WTC11 (cell line): ENCODE data around the gene MRPL11.

Experiments
- NR1H2 ChIP-seq: sonication (generic); formaldehyde crosslinking; IDR thresholded peaks from 2 replicates; pipeline ENCODE4 v1.9.0; 2021; ENCODE audit warnings: mild to moderate bottlenecking, moderate library complexity, missing genetic modification reagents
- NR3C1 ChIP-seq: sonication (generic); formaldehyde crosslinking; conservative IDR thresholded peaks from 2 replicates; pipeline ENCODE4 v1.8.1; 2023; ENCODE audit warnings: low read depth, mild to moderate bottlenecking, missing genetic modification reagents
- TP53 ChIP-seq: sonication (generic); formaldehyde crosslinking; IDR thresholded peaks from 2 replicates; pipeline ENCODE4 v1.8.1; 2023; ENCODE audit warnings: mild to moderate bottlenecking, missing genetic modification reagents
- ZNF232 ChIP-seq: sonication (generic); formaldehyde crosslinking; IDR thresholded peaks from 2 replicates; pipeline ENCODE4 v1.8.0; 2022; ENCODE audit warnings: mild to moderate bottlenecking, missing genetic modification reagents
- ZNF396 ChIP-seq: fragments of 250-450 bp; sonication (Bioruptor Pico); IDR thresholded peaks from 2 replicates; pipeline ENCODE4 v1.8.0; 2021; ENCODE audit warnings: mild to moderate bottlenecking, moderate library complexity, borderline replicate concordance
- ZNF423 ChIP-seq: fragments of 250-450 bp; sonication (Bioruptor Pico); IDR thresholded peaks from 2 replicates; pipeline ENCODE4 v2.1.2; 2022; ENCODE audit warnings: mild to moderate bottlenecking, moderate library complexity
- TF ChIP-seq, protein P1 (sequence below): fragments of 200-600 bp; IDR thresholded peaks from 2 replicates; pipeline ENCODE4 v1.8.0; 2022; ENCODE audit warnings: antibody characterized with exemption
- TF ChIP-seq, protein P2 (sequence below): sonication (generic); formaldehyde crosslinking; IDR thresholded peaks from 2 replicates; pipeline ENCODE4 v1.8.0; 2022; ENCODE audit warnings: mild to moderate bottlenecking, missing genetic modification reagents
- TF ChIP-seq, protein P3 (sequence below): sonication (generic); formaldehyde crosslinking; IDR thresholded peaks from 2 replicates; pipeline ENCODE4 v1.8.1; 2022; ENCODE audit warnings: mild to moderate bottlenecking, missing genetic modification reagents, moderate library complexity, borderline replicate concordance
- TF ChIP-seq, protein P4 (sequence below): sonication (generic); formaldehyde crosslinking; IDR thresholded peaks from 2 replicates; pipeline ENCODE4 v1.8.1; 2023; ENCODE audit warnings: mild to moderate bottlenecking, missing genetic modification reagents
- TF ChIP-seq, protein P5 (sequence below): sonication (generic); formaldehyde crosslinking; IDR thresholded peaks from 2 replicates; pipeline ENCODE4 v1.8.0; 2022; ENCODE audit warnings: mild to moderate bottlenecking, missing genetic modification reagents
- TF ChIP-seq, protein P6 (sequence below): sonication (generic); formaldehyde crosslinking; IDR thresholded peaks from 2 replicates; pipeline ENCODE4 v1.8.1; 2023; ENCODE audit warnings: mild to moderate bottlenecking, missing genetic modification reagents, borderline replicate concordance
- TF ChIP-seq, protein P7 (sequence below): sonication (generic); formaldehyde crosslinking; IDR thresholded peaks from 2 replicates; pipeline ENCODE4 v1.8.0; 2023; ENCODE audit warnings: missing genetic modification reagents

DNA sequence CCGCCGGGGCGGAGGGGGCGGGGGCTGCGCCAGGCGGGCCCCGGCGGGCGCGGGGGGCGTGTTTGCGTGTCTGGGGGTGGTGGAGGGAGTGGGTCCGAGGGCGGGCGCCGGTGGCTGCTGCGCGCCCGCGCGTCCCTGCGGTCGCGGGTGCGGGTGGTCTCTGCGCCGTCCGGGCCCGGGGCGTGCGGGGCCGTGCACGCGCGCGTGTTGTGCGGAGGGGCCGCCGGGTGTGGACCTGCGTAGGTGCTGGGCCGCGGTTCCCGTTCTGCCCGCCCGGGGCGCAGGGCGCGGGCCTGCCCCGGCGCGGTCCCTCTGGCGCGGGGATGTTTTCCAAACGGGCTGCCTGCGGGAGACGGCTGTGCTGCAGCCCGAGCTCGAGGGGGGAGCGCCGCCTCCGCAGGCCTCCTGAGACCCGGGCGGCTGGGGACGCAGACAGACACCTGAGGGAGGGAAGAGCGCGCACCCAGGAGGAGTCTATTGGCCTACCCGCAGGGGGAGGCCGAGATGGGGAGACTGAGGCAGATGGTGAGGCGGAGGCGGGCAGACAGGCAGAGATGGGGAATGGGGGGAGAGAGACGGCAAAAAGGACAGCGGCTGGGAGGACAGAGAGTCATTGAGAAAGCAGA, 28.5 kb upstream of the MRPL11 start:
- TF ChIP-seq, protein P1, sequence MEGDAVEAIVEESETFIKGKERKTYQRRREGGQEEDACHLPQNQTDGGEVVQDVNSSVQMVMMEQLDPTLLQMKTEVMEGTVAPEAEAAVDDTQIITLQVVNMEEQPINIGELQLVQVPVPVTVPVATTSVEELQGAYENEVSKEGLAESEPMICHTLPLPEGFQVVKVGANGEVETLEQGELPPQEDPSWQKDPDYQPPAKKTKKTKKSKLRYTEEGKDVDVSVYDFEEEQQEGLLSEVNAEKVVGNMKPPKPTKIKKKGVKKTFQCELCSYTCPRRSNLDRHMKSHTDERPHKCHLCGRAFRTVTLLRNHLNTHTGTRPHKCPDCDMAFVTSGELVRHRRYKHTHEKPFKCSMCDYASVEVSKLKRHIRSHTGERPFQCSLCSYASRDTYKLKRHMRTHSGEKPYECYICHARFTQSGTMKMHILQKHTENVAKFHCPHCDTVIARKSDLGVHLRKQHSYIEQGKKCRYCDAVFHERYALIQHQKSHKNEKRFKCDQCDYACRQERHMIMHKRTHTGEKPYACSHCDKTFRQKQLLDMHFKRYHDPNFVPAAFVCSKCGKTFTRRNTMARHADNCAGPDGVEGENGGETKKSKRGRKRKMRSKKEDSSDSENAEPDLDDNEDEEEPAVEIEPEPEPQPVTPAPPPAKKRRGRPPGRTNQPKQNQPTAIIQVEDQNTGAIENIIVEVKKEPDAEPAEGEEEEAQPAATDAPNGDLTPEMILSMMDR = no peak
- TF ChIP-seq ZNF232 (CRISPR knock-in tag) (no peak), NR1H2 (CRISPR knock-in tag) (no peak), ZNF396 (no peak), ZNF423 (CRISPR knock-in tag) (no peak), NR3C1 (no peak), TP53 (CRISPR knock-in tag) (no peak)
- TF ChIP-seq, protein P2, sequence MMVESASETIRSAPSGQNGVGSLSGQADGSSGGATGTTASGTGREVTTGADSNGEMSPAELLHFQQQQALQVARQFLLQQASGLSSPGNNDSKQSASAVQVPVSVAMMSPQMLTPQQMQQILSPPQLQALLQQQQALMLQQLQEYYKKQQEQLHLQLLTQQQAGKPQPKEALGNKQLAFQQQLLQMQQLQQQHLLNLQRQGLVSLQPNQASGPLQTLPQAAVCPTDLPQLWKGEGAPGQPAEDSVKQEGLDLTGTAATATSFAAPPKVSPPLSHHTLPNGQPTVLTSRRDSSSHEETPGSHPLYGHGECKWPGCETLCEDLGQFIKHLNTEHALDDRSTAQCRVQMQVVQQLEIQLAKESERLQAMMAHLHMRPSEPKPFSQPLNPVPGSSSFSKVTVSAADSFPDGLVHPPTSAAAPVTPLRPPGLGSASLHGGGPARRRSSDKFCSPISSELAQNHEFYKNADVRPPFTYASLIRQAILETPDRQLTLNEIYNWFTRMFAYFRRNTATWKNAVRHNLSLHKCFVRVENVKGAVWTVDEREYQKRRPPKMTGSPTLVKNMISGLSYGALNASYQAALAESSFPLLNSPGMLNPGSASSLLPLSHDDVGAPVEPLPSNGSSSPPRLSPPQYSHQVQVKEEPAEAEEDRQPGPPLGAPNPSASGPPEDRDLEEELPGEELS (CRISPR knock-in tag) = no peak
- TF ChIP-seq, protein P3, sequence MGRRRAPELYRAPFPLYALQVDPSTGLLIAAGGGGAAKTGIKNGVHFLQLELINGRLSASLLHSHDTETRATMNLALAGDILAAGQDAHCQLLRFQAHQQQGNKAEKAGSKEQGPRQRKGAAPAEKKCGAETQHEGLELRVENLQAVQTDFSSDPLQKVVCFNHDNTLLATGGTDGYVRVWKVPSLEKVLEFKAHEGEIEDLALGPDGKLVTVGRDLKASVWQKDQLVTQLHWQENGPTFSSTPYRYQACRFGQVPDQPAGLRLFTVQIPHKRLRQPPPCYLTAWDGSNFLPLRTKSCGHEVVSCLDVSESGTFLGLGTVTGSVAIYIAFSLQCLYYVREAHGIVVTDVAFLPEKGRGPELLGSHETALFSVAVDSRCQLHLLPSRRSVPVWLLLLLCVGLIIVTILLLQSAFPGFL (CRISPR knock-in tag) = no peak
- TF ChIP-seq, protein P4, sequence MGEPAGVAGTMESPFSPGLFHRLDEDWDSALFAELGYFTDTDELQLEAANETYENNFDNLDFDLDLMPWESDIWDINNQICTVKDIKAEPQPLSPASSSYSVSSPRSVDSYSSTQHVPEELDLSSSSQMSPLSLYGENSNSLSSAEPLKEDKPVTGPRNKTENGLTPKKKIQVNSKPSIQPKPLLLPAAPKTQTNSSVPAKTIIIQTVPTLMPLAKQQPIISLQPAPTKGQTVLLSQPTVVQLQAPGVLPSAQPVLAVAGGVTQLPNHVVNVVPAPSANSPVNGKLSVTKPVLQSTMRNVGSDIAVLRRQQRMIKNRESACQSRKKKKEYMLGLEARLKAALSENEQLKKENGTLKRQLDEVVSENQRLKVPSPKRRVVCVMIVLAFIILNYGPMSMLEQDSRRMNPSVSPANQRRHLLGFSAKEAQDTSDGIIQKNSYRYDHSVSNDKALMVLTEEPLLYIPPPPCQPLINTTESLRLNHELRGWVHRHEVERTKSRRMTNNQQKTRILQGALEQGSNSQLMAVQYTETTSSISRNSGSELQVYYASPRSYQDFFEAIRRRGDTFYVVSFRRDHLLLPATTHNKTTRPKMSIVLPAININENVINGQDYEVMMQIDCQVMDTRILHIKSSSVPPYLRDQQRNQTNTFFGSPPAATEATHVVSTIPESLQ (CRISPR knock-in tag) = no peak
- TF ChIP-seq, protein P5, sequence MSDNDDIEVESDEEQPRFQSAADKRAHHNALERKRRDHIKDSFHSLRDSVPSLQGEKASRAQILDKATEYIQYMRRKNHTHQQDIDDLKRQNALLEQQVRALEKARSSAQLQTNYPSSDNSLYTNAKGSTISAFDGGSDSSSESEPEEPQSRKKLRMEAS (CRISPR knock-in tag) = no peak
- TF ChIP-seq, protein P6, sequence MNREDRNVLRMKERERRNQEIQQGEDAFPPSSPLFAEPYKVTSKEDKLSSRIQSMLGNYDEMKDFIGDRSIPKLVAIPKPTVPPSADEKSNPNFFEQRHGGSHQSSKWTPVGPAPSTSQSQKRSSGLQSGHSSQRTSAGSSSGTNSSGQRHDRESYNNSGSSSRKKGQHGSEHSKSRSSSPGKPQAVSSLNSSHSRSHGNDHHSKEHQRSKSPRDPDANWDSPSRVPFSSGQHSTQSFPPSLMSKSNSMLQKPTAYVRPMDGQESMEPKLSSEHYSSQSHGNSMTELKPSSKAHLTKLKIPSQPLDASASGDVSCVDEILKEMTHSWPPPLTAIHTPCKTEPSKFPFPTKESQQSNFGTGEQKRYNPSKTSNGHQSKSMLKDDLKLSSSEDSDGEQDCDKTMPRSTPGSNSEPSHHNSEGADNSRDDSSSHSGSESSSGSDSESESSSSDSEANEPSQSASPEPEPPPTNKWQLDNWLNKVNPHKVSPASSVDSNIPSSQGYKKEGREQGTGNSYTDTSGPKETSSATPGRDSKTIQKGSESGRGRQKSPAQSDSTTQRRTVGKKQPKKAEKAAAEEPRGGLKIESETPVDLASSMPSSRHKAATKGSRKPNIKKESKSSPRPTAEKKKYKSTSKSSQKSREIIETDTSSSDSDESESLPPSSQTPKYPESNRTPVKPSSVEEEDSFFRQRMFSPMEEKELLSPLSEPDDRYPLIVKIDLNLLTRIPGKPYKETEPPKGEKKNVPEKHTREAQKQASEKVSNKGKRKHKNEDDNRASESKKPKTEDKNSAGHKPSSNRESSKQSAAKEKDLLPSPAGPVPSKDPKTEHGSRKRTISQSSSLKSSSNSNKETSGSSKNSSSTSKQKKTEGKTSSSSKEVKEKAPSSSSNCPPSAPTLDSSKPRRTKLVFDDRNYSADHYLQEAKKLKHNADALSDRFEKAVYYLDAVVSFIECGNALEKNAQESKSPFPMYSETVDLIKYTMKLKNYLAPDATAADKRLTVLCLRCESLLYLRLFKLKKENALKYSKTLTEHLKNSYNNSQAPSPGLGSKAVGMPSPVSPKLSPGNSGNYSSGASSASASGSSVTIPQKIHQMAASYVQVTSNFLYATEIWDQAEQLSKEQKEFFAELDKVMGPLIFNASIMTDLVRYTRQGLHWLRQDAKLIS = no peak
- TF ChIP-seq, protein P7, sequence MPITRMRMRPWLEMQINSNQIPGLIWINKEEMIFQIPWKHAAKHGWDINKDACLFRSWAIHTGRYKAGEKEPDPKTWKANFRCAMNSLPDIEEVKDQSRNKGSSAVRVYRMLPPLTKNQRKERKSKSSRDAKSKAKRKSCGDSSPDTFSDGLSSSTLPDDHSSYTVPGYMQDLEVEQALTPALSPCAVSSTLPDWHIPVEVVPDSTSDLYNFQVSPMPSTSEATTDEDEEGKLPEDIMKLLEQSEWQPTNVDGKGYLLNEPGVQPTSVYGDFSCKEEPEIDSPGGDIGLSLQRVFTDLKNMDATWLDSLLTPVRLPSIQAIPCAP (CRISPR knock-in tag) = no peak
